ENCODE data around the gene ABRAXAS1. TPM values are rescaled to one million over a fixed set of nuclear protein-coding genes. Genes with fewer than 3 reads are reported as not detected.

The ABRAXAS1 gene
- total RNA-seq, 1 donor from 2014 or later = 37.5 TPM

- H3K4me1 Mint-ChIP-seq (ENCODE audit: unreplicated experiment) = no peaks in the 10 kb centered on the region
- TF ChIP-seq CTCF (IDR thresholded peaks at IDR 0.05; ENCODE audit: unreplicated experiment) = no peak
- H3K9me3 Mint-ChIP-seq (ENCODE audit: unreplicated experiment) = no peaks in the 10 kb centered on the region
- no peak overlapping the region for H3K27ac Mint-ChIP-seq (ENCODE audit: unreplicated experiment)
- no peaks in the 10 kb centered on the region for H3K27me3 Mint-ChIP-seq (ENCODE audit: unreplicated experiment)
- H3K4me3 Mint-ChIP-seq (ENCODE audit: unreplicated experiment) = no peak overlapping the region
- H3K36me3 Mint-ChIP-seq (ENCODE audit: low read depth, unreplicated experiment) = peaks cover 7% of the 10 kb centered on the region
- no peak for DNase-seq (ENCODE audit: low spot score)
Measured at GRCh38 chr4:83473966-83474365, 10.9 kb downstream of the ABRAXAS1 start.

GRCh38 chr4:83473423-83473822, 11.5 kb downstream of the ABRAXAS1 start:
- DNase-seq (ENCODE audit: low spot score) = no peak
- Mint-ChIP-seq H3K9me3 (ENCODE audit: unreplicated experiment) (no peaks in the 10 kb centered on the region), H3K4me3 (ENCODE audit: unreplicated experiment) (no peak overlapping the region), H3K4me1 (ENCODE audit: unreplicated experiment) (no peaks in the 10 kb centered on the region), H3K27ac (ENCODE audit: unreplicated experiment) (no peak overlapping the region), H3K36me3 (ENCODE audit: low read depth, unreplicated experiment) (peaks cover 7% of the 10 kb centered on the region), H3K27me3 (ENCODE audit: unreplicated experiment) (no peaks in the 10 kb centered on the region)
- no peak for TF ChIP-seq CTCF (IDR thresholded peaks at IDR 0.05; ENCODE audit: unreplicated experiment)

GRCh38 chr4:83456184-83456501, 28.8 kb downstream of the ABRAXAS1 start:
- Mint-ChIP-seq H3K27ac (ENCODE audit: unreplicated experiment) (peak overlapping the region; percentile 100), H3K9me3 (ENCODE audit: unreplicated experiment) (no peaks in the 10 kb centered on the region), H3K4me1 (ENCODE audit: unreplicated experiment) (peaks cover 14% of the 10 kb centered on the region), H3K27me3 (ENCODE audit: unreplicated experiment) (peaks cover 13% of the 10 kb centered on the region), H3K36me3 (ENCODE audit: low read depth, unreplicated experiment) (no peaks in the 10 kb centered on the region), H3K4me3 (ENCODE audit: unreplicated experiment) (peak overlapping the region; percentile 99)
- TF ChIP-seq CTCF (IDR thresholded peaks at IDR 0.05; ENCODE audit: unreplicated experiment) = no peak
- DNase-seq (ENCODE audit: low spot score) = no peak

- peak within 1 kb of the TSS; percentile 100 for H3K27ac Mint-ChIP-seq (ENCODE audit: unreplicated experiment)
- H3K27me3 Mint-ChIP-seq (ENCODE audit: unreplicated experiment) = peaks cover 12% of the 10 kb centered on the region
- no peaks in the 10 kb centered on the region for H3K36me3 Mint-ChIP-seq (ENCODE audit: low read depth, unreplicated experiment)
- peak within 1 kb of the TSS; percentile 99 for H3K4me3 Mint-ChIP-seq (ENCODE audit: unreplicated experiment)
- TF ChIP-seq CTCF (IDR thresholded peaks at IDR 0.05; ENCODE audit: unreplicated experiment) = no peak
- H3K4me1 Mint-ChIP-seq (ENCODE audit: unreplicated experiment) = peaks cover 14% of the 10 kb centered on the region
- peak; percentile 87 for DNase-seq (ENCODE audit: low spot score)
- H3K9me3 Mint-ChIP-seq (ENCODE audit: unreplicated experiment) = no peaks in the 10 kb centered on the region
Measured at GRCh38 chr4:83455281-83456183, 29.4 kb downstream of the ABRAXAS1 start, which contains the start of the genes HELQ and MRPS18C. Gene HELQ (minus strand): TSS chr4:83455823. CDS start chr4:83455693, 130 bp downstream. Gene MRPS18C (plus strand): TSS chr4:83456058. CDS start chr4:83456078, 20 bp downstream.

- Mint-ChIP-seq H3K9me3 (ENCODE audit: unreplicated experiment) (no peaks in the 10 kb centered on the region), H3K27me3 (ENCODE audit: unreplicated experiment) (peaks cover 12% of the 10 kb centered on the region), H3K36me3 (ENCODE audit: low read depth, unreplicated experiment) (no peaks in the 10 kb centered on the region), H3K4me3 (ENCODE audit: unreplicated experiment) (peak overlapping the region; percentile 99), H3K27ac (ENCODE audit: unreplicated experiment) (peak overlapping the region; percentile 100), H3K4me1 (ENCODE audit: unreplicated experiment) (peaks cover 14% of the 10 kb centered on the region)
- DNase-seq (ENCODE audit: low spot score) = no peak
- no peak for TF ChIP-seq CTCF (IDR thresholded peaks at IDR 0.05; ENCODE audit: unreplicated experiment)
Measured at GRCh38 chr4:83454686-83455085, 30.2 kb downstream of the ABRAXAS1 start.
